GM12878 (cell line): Measurements from ENCODE around the gene A3GALT2. TPM values are rescaled to one million over a fixed set of nuclear protein-coding genes. Genes with fewer than 3 reads are reported as not detected.

Source experiments
- ATAC-seq: fragments of 200-7000 bp; cut with Tn5 transposase; 3 replicates; pipeline ENCODE4 v1.9.1; 2020; ENCODE audit warnings: mild to moderate bottlenecking, moderate library complexity
- BruUV-seq: library from RNA; stranded (reverse); fragments of 400-500 nt; replicated peaks from 2 replicates; lab custom pipeline; 2021; lab: Mats Ljungman, UMichigan
- CTCF ChIA-PET: fragments of 300-600 bp; sonication (Branson Sonifier 250); formaldehyde crosslinking; extraction: SDS; loops from one replicate; lab custom pipeline; 2021; ENCODE audit warnings: inconsistent platforms; lab: Yijun Ruan, JAX
- POLR2A ChIA-PET: fragments of 350-600 bp; formaldehyde crosslinking; extraction: SDS; loops from one replicate; lab custom pipeline; 2021; ENCODE audit warnings: inconsistent platforms; lab: Charles Lee
- RAD21 ChIA-PET: fragments of 300-600 bp; sonication (Branson Sonifier 250); formaldehyde crosslinking; loops from one replicate; lab custom pipeline; 2023; ENCODE audit warnings: antibody characterized with exemption; ENCODE audit not compliant: unreplicated experiment; lab: Charles Lee
- SMC1A ChIA-PET: fragments of 300-600 bp; sonication (Branson Sonifier 250); formaldehyde crosslinking; loops from one replicate; lab custom pipeline; 2023; ENCODE audit not compliant: unreplicated experiment, uncharacterized antibody; lab: Charles Lee
- DNase-seq: peaks from one replicate; pipeline ENCODE4 v3.0.0-alpha.2; 2011; ENCODE audit warnings: low read depth, low spot score
- FAIRE-seq: peaks from 3 replicates; lab custom pipeline; 2011; peaks lifted over from hg19 to GRCh38; lab: Jason Lieb, UNC
- H2AFZ ChIP-seq: 2 replicates; pipeline ENCODE4 v1.6.0; 2011; ENCODE audit warnings: low read depth, low read length, control low read depth; ENCODE audit not compliant: control insufficient read depth
- H3K27ac ChIP-seq: 2 replicates; pipeline ENCODE4 v1.5.1; 2011; ENCODE audit warnings: control low read depth; ENCODE audit not compliant: control insufficient read depth, insufficient read depth
- H3K27me3 ChIP-seq, 2 experiments: replicated peaks in 1 of 2; 2 replicates each; pipeline versions ENCODE4 v1.6.0 to v1.6.1; 2011; ENCODE audit warnings: low read length in 1 of 2; ENCODE audit not compliant: control insufficient read depth in 2 of 2, insufficient read depth in 2 of 2
- H3K36me3 ChIP-seq, 2 experiments: 2 replicates each; pipeline ENCODE4 v1.5.1; 2011; ENCODE audit warnings: low read length in 1 of 2; ENCODE audit not compliant: control insufficient read depth in 2 of 2, insufficient read depth in 2 of 2
- H3K4me1 ChIP-seq: 2 replicates; pipeline ENCODE4 v1.6.1; 2011; ENCODE audit warnings: mild to moderate bottlenecking, low read length, moderate library complexity, mixed read lengths; ENCODE audit not compliant: control insufficient read depth, insufficient read depth
- H3K4me2 ChIP-seq: 2 replicates; pipeline ENCODE4 v1.6.0; 2011; ENCODE audit warnings: control low read depth; ENCODE audit not compliant: control insufficient read depth, insufficient read depth
- H3K4me3 ChIP-seq: fragments of 200-600 bp; sonication (generic); 2 replicates; pipeline ENCODE4 v1.5.1; 2016
- H3K79me2 ChIP-seq: 2 replicates; pipeline ENCODE4 v1.6.0; 2011; ENCODE audit warnings: low read length; ENCODE audit not compliant: control insufficient read depth, insufficient read depth
- H3K9ac ChIP-seq: 2 replicates; pipeline ENCODE4 v1.8.0; 2011; ENCODE audit warnings: low read length, control low read depth, mixed read lengths; ENCODE audit not compliant: control insufficient read depth, insufficient read depth
- H3K9me3 ChIP-seq: replicated peaks from 3 replicates; pipeline ENCODE4 v1.5.1; 2011; ENCODE audit warnings: mild to moderate bottlenecking, low read length; ENCODE audit not compliant: control insufficient read depth, insufficient read depth
- H4K20me1 ChIP-seq: 2 replicates; pipeline ENCODE4 v1.6.0; 2011; ENCODE audit not compliant: control insufficient read depth, insufficient read depth
- CBFB ChIP-seq: IDR thresholded peaks from 2 replicates; pipeline ENCODE4 v1.6.1; 2016; ENCODE audit warnings: antibody characterized with exemption, low read depth
- FOXM1 ChIP-seq: IDR thresholded peaks from 2 replicates; pipeline ENCODE4 v1.6.1; 2012; ENCODE audit warnings: low read depth, mild to moderate bottlenecking, inconsistent platforms, low read length, moderate library complexity
- MAX ChIP-seq: IDR thresholded peaks from 2 replicates; pipeline ENCODE4 v1.6.1; 2012; ENCODE audit warnings: low read depth, low read length, improper control_type of control experiment
- MTA2 ChIP-seq: fragments of 450-650 bp; IDR thresholded peaks from 2 replicates; pipeline ENCODE4 v1.6.1; 2016; ENCODE audit warnings: low read depth, mild to moderate bottlenecking, moderate library complexity
- MTA3 ChIP-seq: IDR thresholded peaks from 2 replicates; pipeline ENCODE4 v1.6.1; 2012; ENCODE audit warnings: low read length, inconsistent platforms, borderline replicate concordance
- NFYA ChIP-seq: IDR thresholded peaks from 2 replicates; pipeline ENCODE4 v1.6.1; 2011; ENCODE audit warnings: low read depth, mild to moderate bottlenecking, low read length, improper control_type of control experiment, borderline replicate concordance
- SRF ChIP-seq, 2 experiments: IDR thresholded peaks; 2 replicates each; pipeline ENCODE4 v1.6.1; 2011; ENCODE audit warnings: low read depth in 2 of 2, low read length in 2 of 2, mild to moderate bottlenecking in 1 of 2, moderate library complexity in 1 of 2
- YBX1 ChIP-seq: fragments of 450-650 bp; IDR thresholded peaks from 2 replicates; pipeline ENCODE4 v1.6.1; 2016; ENCODE audit warnings: antibody characterized with exemption
- ZNF24 ChIP-seq: fragments of 450-650 bp; IDR thresholded peaks from 2 replicates; pipeline ENCODE4 v1.6.1; 2017; ENCODE audit warnings: antibody characterized with exemption, mild to moderate bottlenecking
- ZNF384 ChIP-seq: IDR thresholded peaks from 2 replicates; pipeline ENCODE4 v1.6.1; 2012; ENCODE audit warnings: low read depth, mild to moderate bottlenecking, low read length, improper control_type of control experiment, borderline replicate concordance
- WGBS: methylation state at CpG from one replicate; pipeline ENCODE4 v1.1.6; 2016; ENCODE audit warnings: low lambda C conversion rate; ENCODE audit not compliant: insufficient replicate concordance, insufficient coverage; ENCODE audit errors: missing lambda C conversion rate; 5-methylcytosine and 5-hydroxymethylcytosine counted together
- in situ Hi-C: fragments of 300-500 bp; cut with MboI; formaldehyde crosslinking; loops from 9 replicates; pipeline ENCODE4 v1.14.3; 2018; ENCODE audit warnings: mixed read lengths
- intact Hi-C: fragments of 100-400 bp; cut with micrococcal nuclease; formaldehyde crosslinking; loops from one replicate; pipeline ENCODE4 v1.14.2; 2022; ENCODE audit not compliant: unreplicated experiment
- polyA plus RNA-seq, 11 experiments: library from polyadenylated mRNA; depleted of rRNA in 4 of 11; unstranded in 6 of 11; stranded (reverse) in 5 of 11; fragments of >200 nt; fragmentation: Nextera tagmentation in 4 of 11; fragmentation: Illumina TruSeq in 1 of 11; extraction: Ambion mirVana in 4 of 11; extraction: Trizol in 1 of 11; gene quantifications; 1 replicate in 1 of 11; 2 replicates in 10 of 11; pipeline versions ENCODE4 v1.2.1 to v1.2.3, GENCODE V29; 2011 to 2016; ENCODE audit warnings: inconsistent platforms in 2 of 11, missing spikeins in 2 of 11, low read depth in 1 of 11
- total RNA-seq, 4 experiments: library from RNA; depleted of rRNA in 3 of 4; stranded (reverse); fragments of >200 nt in 3 of 4; fragmentation: Illumina TruSeq in 1 of 4; extraction: Trizol in 1 of 4; gene quantifications; 2 replicates each; pipeline versions ENCODE4 v1.2.1 to v1.2.3, GENCODE V29; 2013 to 2021

The A3GALT2 gene
- total and polyA plus RNA-seq, 10 of the 15 experiments (the other 5 are each of a cell fraction or from before 2014, with no cell fraction given) = not detected

- Histone ChIP-seq H3K9me3 (no peaks in the 10 kb centered on the region), H3K79me2 (peaks cover 30% of the 10 kb centered on the region), H3K27ac (peak overlapping the region; percentile 90), H3K36me3 (no peaks in the 10 kb centered on the region), H3K4me3 (peak overlapping the region; percentile 53; the same call in 1 of the 2 replicates), H3K27me3 (no peaks in the 10 kb centered on the region), H2AFZ (no peak overlapping the region), H3K4me1 (peaks cover 29% of the 10 kb centered on the region), H3K9ac (0 out of 2 replicates have a peak overlapping the region, but pooled peaks have one; percentile 10), H4K20me1 (no peaks in the 10 kb centered on the region), H3K4me2 (peak overlapping the region; percentile 89)
- intact Hi-C loops (loop anchor here (5.0 kb wide), 1 partner anchor 132 kb away; no protein-coding TSS in a partner anchor), in situ Hi-C loops (no loop called here)
- SMC1A ChIA-PET = no interaction called here
- POLR2A ChIA-PET = no interaction called here
- CTCF ChIA-PET = no interaction called here
- BruUV-seq = no TSS peak
- DNase-seq (no peak), ATAC-seq (no peak)
- RAD21 ChIA-PET = no interaction called here
- WGBS = 75% methylated on average over 2 of the region's 2 CpGs
- no peak for TF ChIP-seq MTA2
- TF ChIP-seq MAX = no peak
- TF ChIP-seq ZNF24 = no peak
- no peak for TF ChIP-seq YBX1
- TF ChIP-seq FOXM1 = no peak
- TF ChIP-seq ZNF384 = no peak
- no peak for TF ChIP-seq NFYA
- no peak for TF ChIP-seq SRF (IDR thresholded peaks at IDR 0.05; ENCODE audit: low read depth in 2 of 2, low read length in 2 of 2)
- TF ChIP-seq CBFB = no peak
- no peak for TF ChIP-seq MTA3
- TF ChIP-seq, all 136 proteins: peak for 0
- no peak for FAIRE-seq
Measured at GRCh38 chr1:33258788-33259274, 62.1 kb downstream of the A3GALT2 start.
